Fibroblast of the conjunctiva (primary cell): ENCODE measurements around the gene PFKP.
"Not testable (repeated sequence)": the region's sequence is repeated elsewhere in the genome, so short reads cannot be mapped to it uniquely, and the experiment has no call there.

Source experiments
- DNase-seq: peaks from one replicate; pipeline ENCODE4 v3.0.0-alpha.2; 2010; ENCODE audit warnings: low read depth

Gene PFKP

DNA sequence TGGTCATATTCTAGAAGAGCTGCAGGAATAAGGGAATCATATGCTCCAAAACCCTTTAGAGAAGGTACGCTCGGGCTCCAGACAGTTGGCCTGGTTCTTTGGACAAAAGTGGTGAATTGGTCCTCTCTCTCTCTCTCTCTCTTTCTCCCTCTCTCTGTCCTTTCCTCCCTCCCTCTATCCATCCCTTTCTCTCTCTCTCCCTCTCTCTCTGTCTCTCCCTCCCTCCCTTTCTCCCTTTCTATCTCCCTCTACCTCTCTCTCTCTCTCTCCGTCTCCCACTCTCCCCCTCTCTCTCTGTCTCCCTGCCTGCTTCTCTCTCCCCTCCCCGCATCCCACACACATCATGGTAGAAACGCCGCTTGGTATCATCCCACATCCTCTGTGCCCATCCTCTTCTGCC, 19.8 kb upstream of the PFKP start:
- no peak for DNase-seq

DNA sequence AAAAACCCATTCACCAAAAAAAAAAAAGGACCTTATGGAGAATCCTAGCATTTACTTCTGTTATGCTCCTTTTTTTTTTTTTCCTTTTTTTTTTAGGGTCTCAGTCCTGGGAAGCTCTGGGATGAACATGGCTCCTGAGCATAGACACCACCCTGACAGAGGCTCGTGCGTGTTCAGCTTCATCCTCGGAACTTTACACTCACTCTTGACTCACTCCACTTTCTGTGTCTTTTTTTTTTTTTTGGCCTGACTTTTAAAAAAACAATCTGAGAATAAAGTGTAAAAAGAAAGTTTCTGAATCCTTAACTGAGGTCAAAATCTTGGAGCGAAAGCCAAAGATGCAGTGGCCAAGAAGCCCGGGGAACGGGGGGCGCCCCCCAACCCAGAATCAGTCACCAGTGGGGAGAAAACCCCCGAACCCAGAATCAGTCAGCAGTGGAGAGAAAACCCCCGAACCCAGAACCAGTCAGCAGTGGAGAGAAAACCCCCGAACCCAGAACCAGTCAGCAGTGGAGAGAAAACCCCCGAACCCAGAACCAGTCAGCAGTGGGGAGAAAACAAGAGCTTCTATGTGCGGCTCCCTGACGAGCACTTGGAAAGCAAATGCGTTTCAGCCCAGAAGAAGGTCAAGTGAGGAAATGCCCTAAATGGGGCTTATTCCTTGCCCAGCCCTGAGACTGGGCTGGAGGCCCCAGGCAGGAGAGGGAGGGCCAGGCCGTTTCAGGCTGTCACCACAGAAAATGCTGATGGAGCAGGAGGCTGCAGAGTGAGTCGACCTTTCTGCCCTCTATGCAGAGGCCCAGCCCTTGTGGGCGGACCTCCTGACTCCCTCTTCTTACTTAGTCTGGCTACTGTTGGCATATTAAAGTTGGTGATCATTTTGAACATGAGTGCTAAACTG, 19.0 kb upstream of the PFKP start:
- DNase-seq: no peak

DNA sequence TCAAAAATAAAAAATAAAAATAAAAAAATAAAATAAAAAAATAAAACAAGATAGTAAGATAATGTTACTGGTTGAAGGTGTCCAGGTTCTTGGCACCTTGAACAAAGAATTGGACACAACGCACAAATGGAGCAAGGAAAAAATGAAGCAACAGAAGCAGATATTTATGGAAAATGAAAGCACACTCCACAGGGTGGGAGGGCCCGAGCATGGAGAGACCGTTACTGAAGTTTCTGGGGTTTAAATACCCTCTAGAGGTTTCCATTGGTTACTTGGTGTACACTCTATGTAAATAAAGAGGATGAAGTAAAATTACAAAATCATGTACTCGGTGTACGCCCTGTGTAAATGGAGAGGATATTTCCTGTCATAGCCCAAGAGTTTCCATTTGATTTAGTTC, 15.7 kb upstream of the PFKP start:
- DNase-seq: no peak

DNA sequence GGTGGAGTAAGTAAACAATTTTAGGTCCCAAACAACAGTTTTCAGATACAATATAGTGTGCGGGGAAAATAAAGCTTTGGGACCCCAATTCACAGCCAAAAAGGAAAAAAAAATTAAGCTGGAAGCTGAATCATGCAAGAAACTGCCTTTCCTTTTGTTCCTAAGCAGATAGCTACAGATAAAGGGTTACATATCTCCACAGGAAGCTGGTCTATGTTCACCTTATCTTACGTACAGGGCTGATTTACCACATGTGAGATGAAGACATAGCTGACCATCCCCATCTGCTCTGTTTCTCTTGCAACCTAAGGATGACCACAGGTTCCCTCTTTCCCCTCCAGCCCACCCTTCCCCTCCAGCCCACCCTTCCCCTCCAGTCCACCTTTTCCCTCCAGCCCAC, 14.2 kb upstream of the PFKP start:
- DNase-seq: no peak

DNA sequence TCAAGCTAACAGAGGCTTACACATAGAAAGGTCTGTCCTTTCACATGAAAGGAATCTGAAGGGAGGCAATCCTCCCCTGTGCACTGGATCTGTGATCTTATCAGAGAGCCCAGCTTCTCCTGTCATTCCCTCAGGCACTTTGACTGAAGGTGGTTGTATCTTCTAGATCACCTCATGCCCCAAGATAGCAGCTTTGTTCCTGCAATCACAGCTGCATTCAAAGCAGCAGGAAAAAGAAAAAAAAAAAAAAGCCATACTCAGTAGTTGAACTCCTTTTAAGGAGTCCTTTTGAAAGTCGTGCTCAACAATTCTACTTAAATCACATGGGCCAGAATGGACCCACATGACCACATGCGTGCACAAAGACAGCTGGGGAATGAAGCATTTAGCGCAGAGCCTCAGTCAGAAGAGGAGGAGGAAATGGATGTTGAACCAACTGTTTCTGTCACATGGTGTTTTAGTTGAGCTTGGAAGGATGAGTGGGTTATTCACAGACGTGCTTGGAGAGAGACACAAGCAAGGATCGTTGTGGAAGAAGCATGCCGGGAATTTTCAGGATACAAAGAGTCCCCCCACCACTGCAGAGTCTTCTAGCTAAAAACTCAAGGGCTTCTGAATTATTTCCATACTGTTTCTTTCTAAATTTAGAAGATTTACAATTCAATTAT, 13.0 kb upstream of the PFKP start:
- no peak for DNase-seq

DNA sequence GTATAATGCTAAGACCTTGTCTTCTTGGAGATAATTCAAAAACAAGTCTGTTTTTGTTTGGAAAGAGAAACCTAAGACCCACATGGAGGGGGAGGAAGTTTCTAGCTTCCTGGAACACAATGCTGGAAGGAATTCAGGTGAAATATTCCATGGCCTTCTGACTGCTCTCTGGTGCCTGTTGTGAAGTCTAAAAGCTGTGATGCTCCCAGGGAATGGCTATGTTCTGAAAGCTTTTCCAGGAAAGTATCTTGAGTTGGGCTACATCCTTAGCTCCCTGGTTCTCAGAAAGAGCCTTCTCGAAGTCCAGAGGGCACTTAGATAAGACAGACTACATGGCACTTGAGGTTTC, 12.5 kb upstream of the PFKP start:
- no peak for DNase-seq

DNA sequence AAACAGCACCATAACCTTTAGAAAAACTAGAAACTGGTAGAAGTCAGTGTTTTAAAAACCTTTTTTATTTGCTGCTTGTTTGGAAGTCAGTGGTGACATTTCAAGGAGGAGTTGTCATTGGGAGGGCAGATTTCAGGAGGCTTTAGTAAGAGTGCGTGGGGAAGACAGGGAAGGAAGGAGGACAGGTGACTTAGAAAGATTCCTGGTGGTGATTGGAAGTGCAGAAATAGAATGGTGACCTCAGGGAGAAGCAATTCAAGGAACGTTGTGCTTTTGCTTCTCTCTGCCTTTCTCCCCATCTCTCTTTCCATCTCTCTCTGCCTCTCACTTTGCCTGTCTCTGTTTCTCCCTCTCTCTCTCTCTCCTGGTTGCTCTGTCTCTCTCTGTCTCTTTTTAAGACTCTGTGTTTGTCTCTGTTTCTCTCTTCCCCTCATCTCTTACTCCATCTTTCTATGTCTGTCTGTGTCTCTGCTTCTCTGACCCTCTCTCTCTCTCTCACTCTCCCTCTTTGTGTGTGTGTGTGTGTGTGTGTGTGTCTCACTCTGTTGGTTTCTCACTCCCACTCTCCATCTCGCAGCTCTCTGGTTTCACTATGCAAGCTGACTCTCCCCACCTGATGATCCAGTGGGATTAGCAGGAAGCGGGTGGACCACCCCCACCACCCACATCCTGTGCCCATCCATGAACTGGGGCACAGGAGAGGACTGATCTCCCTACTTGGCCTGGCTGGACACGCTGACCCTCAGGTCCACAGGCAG, 10.9 kb upstream of the PFKP start:
- no peak for DNase-seq

DNA sequence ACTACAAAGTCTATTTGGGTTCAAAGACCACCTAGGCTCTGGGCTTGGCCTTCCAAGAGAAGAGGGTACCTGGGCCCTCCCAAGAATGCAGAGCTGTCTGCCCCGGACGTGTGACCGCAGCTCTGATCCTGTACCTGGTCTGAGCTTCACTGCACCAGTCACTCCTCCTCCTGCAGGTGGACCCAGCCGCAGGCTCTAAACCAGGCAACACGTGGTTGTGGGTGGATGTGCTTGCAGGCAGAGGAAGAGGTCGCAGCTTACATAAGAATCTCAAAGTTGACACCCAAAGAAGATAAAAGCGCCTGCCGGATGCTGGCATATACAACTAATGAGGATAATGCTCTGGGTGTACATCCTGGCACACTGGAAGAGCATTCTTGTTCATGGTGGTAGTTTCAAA, 9.4 kb upstream of the PFKP start:
- DNase-seq: no peak

DNA sequence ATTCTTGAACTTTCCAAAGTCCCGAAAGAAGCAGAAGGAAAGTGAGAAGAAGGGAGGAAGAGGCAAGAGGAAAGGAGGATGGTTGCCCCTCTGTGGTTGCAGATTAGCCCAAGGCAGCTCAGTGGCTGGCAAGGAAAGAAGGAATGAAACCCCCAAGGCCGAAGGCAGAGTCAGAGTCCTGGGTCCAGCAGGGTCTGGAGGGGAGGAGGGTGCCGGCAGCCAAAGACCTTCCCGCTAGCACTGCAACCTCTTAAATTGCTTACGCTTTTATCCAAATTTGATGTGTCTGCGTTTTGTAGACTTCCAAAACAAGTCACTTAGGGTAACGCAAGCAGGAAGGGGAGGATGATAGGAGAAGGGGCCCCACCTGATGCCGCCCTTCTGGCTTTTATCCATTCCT, 7.4 kb upstream of the PFKP start:
- no peak for DNase-seq

DNA sequence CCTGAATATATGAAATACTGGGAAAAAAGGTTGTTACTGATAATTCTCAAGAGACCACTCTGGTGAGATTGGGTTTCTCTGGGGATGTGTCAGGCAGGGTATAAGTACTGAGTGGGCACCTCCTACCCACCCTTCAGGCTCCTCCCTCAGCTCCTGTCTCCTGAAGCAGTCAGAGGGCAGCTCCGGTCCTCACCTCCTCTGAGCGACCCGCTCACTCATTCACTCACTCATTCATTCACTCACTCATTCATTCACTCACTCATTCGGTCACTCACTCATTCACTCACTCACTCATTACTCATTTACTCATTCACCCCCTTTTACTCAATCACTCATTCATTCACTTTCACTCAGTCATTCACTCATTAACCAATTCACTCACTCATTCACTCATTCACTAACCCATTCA, 6.9 kb upstream of the PFKP start:
- DNase-seq: no peak

DNA sequence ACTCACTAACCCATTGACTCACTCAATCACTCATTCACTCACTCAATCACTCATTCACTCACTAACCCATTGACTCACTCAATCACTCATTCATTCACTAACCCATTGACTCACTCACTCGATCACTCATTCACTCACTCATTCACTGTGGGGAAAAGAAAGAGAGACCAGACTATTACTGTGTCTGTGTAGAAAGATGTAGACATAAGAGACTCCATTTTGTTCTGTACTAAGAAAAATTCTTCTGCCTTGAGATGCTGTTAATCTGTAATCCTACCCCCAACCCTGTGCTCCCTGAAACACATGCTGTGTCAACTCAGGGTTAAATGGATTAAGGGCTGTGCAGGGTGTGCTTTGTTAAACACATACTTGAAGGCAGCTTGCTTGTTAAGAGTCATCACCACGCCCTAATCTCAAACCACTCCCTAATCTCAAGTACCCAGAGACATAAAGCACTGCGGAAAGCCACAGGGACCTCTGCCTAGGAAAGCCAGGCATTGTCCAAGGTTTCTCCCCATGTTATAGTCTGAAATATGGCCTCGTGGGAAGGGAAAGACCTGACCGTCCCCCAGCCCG, 5.9 kb upstream of the PFKP start:
- not testable (repeated sequence) for DNase-seq

DNA sequence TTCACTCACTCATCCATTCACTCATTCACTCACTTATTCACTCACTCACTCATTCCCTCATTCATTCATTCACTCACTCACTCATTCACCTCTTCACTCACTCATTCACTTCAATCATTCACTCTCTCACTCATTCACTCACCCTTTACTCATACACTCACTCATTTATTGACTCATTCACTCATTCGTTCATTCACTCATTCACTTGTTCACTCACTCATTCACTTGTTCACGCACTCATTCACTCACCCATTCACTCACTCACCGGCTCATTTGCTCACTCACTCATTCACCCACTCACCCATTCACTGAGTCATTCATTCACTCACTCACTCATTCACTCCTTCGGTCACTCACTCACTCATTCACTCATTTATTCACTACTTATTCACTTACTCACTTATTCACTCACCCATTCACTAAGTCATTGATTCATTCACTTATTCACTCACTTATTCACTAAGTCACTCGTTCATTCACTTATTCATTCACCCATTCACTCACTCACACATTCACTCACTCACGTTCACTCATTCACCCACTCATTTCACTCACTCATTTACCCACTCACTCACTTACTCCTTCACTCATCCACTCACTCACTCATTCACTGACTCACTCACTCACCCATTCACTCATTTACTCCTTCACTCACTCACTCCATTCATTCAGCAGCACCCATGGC, 4.7 kb upstream of the PFKP start:
- DNase-seq: no peak

DNA sequence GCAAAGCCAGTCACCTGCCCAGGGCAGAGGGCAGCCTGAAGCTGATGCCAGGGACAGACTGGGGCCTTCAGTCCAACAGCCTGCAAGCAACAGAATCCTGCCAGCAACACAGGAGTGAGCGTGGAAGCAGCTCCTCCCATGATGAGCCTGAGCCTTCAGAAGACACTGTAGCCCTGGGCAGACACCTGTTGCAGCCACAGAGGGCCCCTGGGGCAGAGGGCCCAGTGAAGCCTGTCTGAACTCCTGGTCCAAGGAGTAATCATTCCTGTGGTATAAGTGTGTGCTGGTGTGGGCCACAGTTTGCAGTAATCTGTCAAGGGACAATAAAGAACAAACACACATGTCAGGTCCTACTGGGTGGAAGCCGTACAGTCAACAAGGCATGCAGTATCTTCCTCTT, 2.9 kb upstream of the PFKP start:
- DNase-seq: no peak

DNA sequence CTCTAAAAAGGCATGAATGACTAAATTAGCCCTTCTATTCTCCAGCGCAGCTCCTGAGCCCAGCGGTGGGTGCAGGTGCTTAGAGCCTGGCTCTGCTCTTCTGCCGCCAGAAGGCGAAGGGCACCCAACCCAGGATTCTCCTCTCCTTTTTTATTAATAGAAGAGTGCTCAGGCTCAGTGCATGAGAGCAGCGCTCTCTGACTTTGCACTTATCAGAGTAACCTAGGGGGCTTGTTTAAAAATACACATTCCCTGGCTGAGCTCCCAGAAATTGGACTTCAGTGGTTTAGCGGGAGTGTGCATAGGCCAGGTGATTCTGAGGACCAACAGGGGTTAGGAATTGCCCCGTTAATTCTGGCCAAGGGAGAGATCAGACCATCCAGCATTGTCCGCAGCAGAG, 1.7 kb upstream of the PFKP start:
- no peak for DNase-seq

DNA sequence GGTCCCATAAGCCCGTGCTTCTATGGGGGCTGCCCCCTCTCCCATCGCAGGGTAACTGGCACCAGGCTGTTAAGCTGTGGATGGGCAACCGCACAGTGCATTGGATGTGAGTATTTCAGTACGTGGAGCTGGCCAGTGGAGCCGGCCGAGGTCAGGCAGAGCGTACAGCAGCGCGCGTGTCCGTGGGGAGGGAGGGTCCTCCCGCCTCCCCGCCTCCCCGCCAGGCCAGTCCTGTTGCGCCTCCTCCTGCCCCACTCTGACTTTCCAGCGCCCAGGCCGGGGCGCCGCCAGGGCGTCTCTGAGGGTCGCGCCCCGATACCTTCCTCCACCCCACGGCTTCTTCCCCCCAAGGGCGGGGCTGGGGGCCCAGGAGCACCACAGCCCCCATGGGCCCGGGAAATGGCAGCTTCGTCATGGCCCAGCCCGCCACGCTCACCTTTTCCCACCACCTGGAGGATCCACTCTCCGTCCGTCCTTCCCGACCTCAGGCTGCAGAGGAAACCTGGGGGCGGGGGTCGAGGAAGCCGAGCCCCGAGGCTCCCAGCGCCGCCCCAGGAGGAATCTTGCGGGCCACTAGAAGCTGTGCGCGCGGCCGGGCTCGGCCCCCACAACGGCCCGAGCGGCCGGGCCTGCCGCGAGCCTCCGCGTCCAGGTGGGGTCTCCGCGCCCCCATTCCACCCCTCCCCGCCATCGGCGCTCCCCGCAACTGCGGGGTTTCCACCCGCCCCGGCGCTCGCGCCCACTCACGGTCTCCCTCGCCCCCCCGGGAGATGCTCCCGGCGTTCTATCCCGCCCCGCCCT, 831 bp upstream of the PFKP start:
- no peak for DNase-seq

DNA sequence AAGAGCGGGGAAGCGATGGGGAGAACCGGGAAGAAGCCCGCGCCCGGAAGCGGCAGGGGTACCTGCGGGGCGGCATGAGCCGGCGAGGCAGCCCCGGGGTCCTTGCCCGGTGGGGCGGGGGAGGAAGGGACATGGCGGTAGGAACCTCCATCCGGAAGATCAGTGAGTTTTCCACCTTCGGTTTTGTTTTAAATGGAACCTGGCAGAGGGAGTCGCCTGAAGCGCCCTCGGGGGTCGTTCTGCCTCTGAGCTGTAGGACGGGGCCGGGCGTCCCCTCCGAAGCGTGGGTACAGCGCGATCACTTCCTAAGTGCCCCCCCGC, 471 bp downstream of the PFKP start:
- DNase-seq: no peak

DNA sequence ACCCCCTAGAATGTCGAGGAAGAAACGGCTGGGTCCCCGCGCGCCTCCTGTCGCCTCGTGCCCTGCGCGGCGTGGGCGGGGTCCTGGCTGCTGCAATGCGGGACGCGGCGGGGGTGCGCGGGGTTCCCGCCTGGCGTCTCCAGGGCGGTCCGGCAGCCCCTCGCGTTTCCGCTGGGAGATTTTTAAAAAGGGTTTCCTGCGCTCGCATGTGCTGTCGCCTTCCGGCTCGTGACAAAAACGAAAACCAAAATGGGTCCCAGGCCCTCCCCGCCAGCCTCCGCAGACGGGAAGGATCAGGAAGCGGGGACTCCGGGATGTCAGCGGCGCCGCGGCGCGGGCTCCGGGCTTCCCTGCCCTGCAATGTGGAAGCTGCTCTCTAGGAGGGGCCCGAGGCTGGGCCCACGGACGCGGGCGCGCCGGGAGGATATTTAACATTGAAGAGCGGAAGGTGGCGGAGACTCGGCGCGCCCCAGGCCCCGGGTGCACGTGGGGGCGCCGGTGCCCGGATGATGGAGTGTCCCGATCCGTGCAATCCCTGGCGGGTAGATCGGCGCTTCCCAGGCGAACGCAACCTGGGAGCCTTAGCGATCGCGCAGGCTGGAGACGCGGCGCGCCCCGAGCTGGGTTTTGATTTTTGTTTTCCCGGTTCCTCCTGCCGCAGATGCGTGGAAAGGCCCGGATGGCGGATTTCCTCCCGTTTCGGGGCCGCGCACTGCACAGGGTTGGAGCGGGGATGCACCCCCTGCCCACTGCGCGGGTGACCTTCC, 1.0 kb downstream of the PFKP start:
- no peak for DNase-seq

DNA sequence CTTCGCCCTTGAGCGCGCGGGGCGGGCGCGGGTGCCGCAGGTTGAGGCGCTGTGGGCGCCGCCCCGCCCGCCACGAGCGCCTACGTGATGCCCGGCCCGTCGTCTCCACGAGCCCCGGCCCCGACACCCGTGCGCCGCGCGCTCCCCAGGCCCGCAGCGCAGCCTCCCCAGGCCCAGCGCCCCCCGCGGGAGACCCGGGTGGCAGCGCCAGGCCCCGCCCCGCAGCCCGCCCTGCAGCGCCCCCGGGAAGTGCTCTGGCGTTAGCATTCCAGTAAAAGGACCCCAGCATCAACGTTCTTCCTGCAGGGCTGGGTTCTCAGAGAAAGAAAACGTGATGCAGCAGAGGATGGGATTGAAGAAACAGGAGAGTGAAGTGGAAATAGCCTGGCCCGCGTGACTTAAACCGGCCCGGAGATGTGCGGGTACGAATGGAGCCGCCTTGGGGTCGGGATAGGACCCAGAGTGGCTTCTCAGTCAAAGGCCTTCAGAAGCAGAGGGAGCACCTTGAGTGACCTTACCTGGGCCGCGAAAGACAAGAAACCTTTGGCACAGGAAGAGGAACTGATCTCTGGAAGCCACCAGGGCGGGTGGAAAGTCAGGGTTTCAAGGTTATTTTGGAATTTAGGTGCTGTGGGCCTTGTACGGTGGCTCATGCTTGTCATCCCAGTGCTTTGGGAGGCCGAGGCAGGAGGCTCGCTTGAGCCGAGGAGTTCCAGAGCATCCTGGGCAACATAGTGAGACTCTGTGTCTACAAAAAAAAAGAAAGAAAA, 1.8 kb downstream of the PFKP start:
- DNase-seq: no peak

DNA sequence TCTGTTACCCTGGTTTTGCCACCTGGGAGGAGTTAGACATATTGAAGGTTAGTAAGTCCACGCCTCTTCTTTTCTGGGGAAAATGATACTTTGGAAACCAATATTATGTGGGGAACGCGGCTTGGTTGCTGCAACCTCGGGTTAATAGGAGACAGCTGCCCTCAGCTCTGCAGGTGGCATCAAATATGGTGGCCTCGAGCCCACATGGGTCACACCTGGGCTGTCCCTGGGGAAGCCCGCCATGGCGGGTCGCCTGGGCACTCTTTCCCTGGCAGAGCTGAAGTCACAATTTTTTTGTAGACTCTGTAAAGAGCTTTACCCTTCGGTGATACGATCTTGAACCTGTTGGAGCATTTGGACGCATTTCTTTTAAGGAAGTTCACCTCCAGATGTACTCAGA, 2.5 kb downstream of the PFKP start:
- no peak for DNase-seq
